T47D (cell line): ENCODE results near the gene TTLL11.
A peak's percentile ranks its signal among the peaks of the same experiment; 100 is the strongest.

Source experiments
- DNase-seq, 2 experiments: peaks; one replicate each; pipeline versions ENCODE4 v3.0.0 to v3.0.0-alpha.2; 2011 to 2012; ENCODE audit warnings: low read depth in 1 of 2, low spot score in 1 of 2
- JUND ChIP-seq: IDR thresholded peaks from 2 replicates; pipeline ENCODE4 v1.6.1; 2012; ENCODE audit warnings: low read depth
- in situ Hi-C: cut with HindIII; loops from 2 replicates; pipeline ENCODE4 v1.10.0; 2016; ENCODE audit warnings: low sequenced_read_pairs, low pct_unique_long_range_greater_than_20kb

Gene TTLL11

DNA sequence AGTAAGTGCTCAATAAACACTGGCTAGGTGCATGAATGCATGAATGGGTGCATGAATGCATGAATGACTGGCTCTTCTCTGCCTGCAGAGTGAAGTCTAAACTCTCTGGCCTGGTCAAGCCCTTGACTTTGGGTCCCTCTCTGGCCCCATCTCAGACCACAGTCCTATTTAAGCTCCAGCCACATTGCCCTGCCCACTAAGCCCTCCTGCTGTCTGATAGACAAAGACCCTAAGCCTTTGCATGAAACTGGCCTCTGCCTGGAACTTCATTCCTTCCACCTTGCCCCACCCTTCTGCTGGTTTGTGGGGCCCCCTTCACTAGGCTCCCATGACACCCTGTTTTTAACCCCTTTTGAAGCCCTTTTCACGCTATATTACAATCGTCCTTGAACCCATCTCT lies 202.4 kb downstream of the TTLL11 start:
- no peak for DNase-seq
- no peak for TF ChIP-seq JUND
- in situ Hi-C loops: no loop called here

DNA sequence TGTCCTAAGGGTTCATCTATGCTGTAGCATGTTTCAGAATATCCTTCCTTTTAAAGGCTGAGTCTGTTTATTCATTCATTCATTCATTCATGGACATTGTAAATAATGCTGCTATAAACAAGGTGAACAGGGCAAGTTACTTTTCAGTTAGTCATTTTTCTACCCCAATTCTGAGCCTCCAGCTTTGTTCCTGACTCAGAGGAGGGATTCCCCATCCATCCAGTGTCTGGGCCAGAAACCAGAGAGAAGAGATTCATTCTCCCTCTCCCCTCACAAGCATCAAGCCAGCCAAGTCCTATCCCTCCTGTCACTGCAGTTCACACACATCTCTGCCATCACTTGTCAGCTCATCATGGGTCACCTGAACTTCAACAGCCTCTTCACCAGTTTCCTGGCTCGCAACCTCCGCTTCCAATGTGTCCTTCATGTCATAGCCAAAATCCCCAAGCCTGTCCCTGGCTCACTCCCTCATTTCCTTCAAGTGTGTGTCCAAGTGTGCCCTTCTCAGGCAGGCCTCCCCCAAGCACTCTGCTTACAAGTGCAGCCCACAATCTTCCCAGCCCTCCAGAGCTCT lies 203.0 kb downstream of the TTLL11 start:
- DNase-seq: no peak
- in situ Hi-C loops: no loop called here
- TF ChIP-seq JUND: no peak

DNA sequence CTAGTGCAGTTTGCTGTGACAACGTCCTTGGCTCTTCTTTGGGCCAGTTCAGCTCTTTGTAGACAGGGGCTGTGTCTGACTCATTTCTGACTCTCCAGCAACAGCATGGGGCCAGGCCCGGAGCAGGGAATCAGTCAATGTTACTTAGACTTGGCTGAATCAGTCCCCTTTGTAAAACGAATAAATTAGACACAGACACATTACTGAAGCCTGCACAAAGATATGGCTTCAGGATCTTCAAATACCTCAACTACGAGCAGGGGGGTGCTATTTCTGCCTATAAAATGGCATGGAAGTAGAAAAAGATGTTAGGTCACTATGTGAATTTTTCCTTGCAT lies 204.7 kb downstream of the TTLL11 start:
- no peak for DNase-seq

DNA sequence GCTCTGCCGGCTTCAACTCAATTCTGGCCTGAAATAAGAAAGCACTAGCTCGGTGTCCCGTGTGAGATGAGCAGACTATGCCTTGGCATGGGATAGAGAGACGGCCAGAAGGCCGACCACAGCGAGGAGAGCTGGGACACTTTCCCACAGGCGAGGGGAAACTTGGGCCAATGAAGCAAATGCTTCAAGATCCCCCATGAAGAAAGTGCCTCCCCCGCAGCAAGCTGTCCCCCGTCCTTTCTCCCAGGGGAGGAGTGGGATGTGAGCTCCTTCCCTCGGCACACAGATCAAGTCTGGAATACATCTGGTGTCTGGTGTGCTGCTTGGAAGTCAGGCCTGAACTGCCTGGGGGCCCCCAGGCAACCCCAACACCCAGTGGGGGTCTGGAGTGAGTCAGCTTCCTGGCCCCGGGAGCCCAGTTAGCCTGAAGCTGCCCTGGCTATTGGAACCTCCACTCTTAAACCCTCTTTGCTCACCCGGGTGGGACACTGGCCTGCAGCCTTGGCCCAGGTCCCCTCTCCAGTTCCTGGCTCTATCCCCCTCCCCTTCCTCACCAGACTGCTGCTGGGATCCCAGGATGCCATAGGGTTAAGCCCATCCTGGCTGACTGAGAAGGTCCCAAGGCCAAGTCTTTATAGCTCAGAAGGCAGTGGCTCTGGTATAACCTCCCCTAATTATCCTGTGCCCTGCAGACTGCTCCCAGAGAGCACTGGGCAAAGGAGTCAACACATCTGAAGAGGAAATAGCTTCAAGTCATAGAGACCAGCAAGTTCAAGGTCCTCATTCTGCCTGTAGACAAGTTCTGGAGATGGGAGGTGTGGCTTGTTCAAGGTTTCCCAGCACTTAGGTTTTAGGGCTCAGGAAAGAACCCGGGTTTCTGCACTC lies 205.3 kb downstream of the TTLL11 start:
- in situ Hi-C loops: no loop called here
- DNase-seq: no peak
- no peak for TF ChIP-seq JUND

More for the DNA sequence above, 204.7 kb downstream of the TTLL11 start:
- in situ Hi-C loops: no loop called here
- no peak for TF ChIP-seq JUND

DNA sequence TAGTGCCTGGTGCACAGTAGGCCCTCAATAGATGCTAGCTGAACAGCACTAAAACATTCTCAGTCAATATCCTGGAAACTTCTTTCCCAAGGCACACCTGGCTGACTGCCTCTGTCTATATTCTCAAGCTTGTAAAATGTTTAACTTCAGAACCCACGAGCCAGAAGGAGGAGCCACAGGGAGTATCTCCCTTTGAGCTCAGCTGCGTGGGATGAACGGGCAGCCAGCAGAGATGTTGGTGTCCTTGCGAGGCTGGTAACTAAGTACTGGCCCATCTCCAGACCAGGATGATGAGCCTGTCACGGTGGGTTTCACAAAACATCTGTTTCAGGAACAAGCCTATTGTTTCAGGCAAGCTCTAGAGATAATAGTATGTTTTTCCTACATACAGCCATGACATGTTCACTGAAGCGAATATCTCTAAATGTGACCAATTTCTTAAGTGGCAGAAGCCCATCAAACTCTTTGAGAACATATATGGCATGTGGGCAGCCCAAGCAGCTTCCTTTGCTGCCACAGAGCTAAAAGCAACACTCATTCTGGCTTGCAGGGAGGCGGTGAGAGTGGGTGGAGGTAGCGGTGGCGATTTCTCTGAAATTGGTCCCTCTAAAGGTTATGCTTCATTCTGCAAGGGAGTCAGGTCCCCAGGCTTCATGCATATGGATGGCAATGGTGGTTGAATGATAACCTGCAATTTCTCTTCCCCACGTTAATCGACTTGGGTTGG lies 206.2 kb downstream of the TTLL11 start:
- DNase-seq: peak; percentile 26 to 63
- in situ Hi-C loops: no loop called here
- TF ChIP-seq JUND: no peak

DNA sequence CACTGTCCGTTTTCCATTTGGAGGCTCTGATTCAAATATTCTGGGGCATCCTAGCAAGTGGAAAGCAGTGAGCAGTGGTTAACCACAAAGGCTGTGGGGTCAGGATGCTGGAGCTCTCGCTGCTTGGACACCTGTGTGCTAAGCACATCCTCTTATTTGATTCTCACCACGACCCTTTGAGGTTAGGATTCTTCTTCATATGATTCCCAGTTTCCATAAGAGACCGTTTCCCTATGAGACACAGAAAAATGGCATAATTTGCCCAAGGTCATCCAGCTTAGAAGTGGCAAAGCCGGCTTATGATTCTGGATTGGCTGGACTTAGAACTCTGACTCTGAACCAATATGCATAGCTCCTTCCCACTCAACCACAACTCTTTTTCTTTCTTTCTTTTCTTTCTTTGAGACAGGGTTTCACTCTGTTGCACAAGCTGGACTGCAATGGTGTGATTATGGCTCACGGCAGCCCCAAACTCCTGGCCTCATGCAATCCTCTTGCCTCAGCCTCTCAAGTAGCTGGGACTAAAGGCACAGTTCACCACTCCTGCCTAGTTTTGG lies 207.7 kb downstream of the TTLL11 start:
- in situ Hi-C loops: no loop called here
- TF ChIP-seq JUND: no peak
- no peak for DNase-seq

DNA sequence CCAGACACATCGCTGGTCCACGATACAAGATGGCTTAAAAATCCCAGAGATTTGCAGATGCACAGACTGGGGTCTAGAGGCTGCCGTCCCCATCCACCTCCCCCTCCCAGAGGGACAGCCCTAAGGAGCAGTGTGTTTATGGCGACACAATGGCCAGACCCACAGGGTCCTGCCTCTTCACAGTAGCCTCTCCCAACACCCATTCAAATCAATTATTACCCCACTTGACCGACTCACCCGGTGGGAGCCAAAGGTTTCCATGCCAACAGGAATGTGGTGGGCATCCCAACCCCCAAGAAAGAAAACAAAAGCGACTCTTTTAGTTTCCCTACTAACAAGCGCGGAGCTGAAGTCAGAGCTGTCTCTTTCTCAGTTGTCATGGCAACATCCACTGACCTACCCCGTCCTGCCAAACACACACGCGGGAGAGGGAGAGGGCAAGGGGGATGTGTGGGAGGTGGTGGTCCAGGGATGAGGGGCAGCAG lies 209.0 kb downstream of the TTLL11 start:
- DNase-seq: no peak
- in situ Hi-C loops: no loop called here
- TF ChIP-seq JUND: no peak

DNA sequence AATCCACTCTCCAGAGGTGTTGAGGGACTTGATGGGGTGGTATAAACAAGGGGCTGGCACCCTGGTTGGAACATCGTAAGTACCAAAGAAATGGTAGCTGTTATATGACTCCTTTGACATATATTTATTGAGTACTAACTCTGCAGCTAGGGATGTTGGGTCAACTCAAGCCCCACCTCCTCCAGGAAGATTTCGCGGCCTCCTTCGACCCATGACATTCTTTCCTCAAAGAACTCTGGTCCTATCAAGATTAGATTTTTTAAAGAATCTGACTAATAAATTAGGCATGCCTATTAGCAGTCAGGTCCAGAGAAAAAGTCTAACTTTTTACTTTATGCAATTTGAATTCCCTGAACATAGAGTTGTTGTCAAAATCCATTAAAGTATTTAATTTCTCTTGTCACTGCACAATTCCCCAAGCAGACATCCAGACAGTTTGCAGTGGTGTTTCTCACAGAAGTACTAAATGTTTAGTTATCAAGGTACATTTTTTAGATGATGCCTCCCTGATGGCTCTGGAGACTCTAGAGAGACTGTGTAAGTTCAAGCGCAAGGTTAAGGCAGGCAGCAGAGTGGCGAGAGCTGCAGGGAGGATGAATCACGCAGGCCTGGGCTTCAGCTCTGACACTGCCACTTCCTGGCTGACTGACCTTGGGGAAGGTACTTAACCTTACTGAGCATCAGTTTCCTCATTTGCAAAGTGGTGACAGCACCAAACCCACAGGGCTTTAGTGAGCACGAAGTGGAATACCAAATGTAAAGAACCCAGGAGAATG lies 209.6 kb downstream of the TTLL11 start:
- no peak for TF ChIP-seq JUND
- no peak for DNase-seq
- in situ Hi-C loops: no loop called here

DNA sequence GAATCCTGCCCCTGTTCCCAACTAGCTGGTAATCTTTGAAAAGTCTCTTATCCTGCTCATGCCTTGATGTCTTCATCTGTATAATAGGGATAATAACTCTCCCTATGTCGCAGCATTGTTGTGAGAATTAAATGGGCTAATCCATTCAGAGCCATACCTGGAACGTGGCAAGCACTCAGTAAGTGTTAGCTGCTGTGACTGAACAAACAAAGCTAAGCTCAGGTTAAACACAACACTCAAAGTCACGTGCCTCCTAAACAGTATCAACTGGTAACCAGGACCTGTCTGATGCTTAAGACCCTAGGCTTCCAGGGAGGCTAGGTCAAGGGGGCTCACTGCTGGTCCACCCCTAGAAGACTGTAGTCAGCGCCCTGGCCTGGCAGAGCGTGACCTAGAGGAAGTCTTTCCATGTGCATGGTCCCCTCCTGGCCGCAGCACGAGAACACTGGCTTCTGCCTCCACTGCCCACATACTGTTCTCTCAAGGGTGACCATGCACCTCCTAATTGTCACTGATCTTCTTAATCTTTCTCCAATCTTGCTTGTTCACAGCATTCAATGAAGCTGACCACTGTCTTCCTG lies 211.1 kb downstream of the TTLL11 start:
- TF ChIP-seq JUND: no peak
- in situ Hi-C loops: no loop called here
- DNase-seq: peak; percentile 30 to 38

DNA sequence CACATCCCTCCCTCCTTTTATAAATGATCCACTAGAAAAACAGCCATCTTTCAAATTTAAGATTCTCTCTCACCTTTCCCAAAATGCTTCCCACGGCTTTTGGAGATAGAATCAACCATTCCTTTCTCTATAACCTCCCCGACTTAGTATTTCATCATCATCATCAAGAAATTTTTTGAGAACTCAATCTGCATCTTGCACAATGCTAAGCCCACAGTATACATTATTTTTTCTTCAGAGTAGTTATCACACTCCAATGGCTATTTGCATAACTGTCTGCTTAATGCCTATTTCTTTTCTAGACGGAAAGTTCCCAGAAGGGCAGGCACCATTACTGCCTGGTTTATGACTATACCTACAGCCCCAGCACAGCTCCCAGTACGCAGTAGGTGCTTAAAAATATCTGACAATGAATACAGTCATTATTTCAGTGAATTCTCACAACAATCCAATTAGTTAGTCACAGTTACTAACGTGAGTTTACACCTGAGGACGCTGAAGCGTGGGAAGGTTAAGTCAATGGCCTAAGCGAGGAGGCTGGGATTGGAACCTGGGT lies 212.7 kb downstream of the TTLL11 start:
- no peak for TF ChIP-seq JUND
- no peak for DNase-seq
- in situ Hi-C loops: no loop called here

DNA sequence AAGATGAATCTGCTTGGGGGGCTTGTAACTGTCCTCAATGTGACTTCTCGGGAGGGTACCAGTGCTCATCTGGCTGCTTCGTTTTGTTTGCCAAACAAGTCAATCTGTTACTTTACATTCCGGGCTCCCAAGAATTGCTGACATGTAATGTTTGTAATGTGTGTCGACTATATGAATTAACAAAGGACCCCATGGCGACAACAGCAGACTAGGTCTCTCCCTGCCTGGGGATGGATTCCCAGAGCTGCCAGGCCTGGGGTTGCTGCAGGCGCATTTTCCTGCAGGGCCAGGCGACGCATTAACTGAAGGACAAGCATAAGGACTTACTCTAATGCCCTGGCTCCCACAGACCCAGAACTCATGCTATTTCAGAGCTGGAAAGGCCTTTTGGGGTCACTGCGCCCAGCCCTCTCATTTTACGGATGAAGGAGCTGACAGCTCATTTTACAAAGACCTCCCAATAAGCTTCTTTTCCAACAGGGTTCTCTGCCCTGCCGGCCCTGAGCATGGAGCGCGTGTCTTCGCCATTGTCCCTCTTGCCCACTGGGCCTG lies 214.8 kb downstream of the TTLL11 start:
- TF ChIP-seq JUND: no peak
- in situ Hi-C loops: no loop called here
- DNase-seq: no peak
